MM.1S (cell line): ENCODE measurements around the gene NHSL2.

ENCODE experiments used
- DNase-seq: peaks from one replicate; pipeline ENCODE4 v3.0.0-alpha.2; 2015
- H2AFZ ChIP-seq: fragments of 300-600 bp; sonication (generic); 2 replicates; pipeline ENCODE4 v1.6.0; 2016; ENCODE audit warnings: antibody characterized with exemption, low read length
- H3F3A ChIP-seq: fragments of 300-600 bp; sonication (generic); 2 replicates; pipeline ENCODE4 v1.6.1; 2016; ENCODE audit warnings: mild to moderate bottlenecking, antibody characterized with exemption, low read length, moderate library complexity, mixed read lengths; ENCODE audit not compliant: insufficient read depth
- H3K27ac ChIP-seq: fragments of 300-600 bp; sonication (generic); 2 replicates; pipeline ENCODE4 v1.5.1; 2016; ENCODE audit warnings: mild to moderate bottlenecking, low read length
- H3K27me3 ChIP-seq: fragments of 300-600 bp; sonication (generic); replicated peaks from 2 replicates; pipeline ENCODE4 v1.6.0; 2016; ENCODE audit warnings: low read length; ENCODE audit not compliant: insufficient read depth
- H3K36me3 ChIP-seq: fragments of 300-600 bp; sonication (generic); replicated peaks from 2 replicates; pipeline ENCODE4 v1.6.1; 2016; ENCODE audit warnings: mild to moderate bottlenecking, low read length, mixed read lengths; ENCODE audit not compliant: insufficient read depth
- H3K4me1 ChIP-seq: fragments of 300-600 bp; sonication (generic); 2 replicates; pipeline ENCODE4 v1.6.1; 2016; ENCODE audit warnings: low read length, mixed read lengths
- H3K4me2 ChIP-seq: fragments of 300-600 bp; sonication (generic); 2 replicates; pipeline ENCODE4 v1.6.0; 2016; ENCODE audit warnings: low read depth, low read length
- H3K4me3 ChIP-seq: fragments of 300-600 bp; sonication (generic); 2 replicates; pipeline ENCODE4 v1.5.1; 2016; ENCODE audit warnings: low read length, mixed read lengths
- H3K79me2 ChIP-seq: fragments of 300-600 bp; sonication (generic); 2 replicates; pipeline ENCODE4 v1.6.1; 2016; ENCODE audit warnings: mixed run types, low read length, mixed read lengths
- H3K9ac ChIP-seq: fragments of 300-600 bp; sonication (generic); 2 replicates; pipeline ENCODE4 v1.6.1; 2016; ENCODE audit warnings: low read length, mixed read lengths
- H3K9me2 ChIP-seq: fragments of 300-600 bp; sonication (generic); replicated peaks from 2 replicates; pipeline ENCODE4 v1.6.1; 2016; ENCODE audit warnings: mild to moderate bottlenecking, low read length, mixed read lengths; ENCODE audit not compliant: insufficient read depth
- H3K9me3 ChIP-seq: fragments of 300-600 bp; sonication (generic); replicated peaks from 2 replicates; pipeline ENCODE4 v1.6.1; 2016; ENCODE audit warnings: mild to moderate bottlenecking, low read length, mixed read lengths; ENCODE audit not compliant: insufficient read depth
- H4K20me1 ChIP-seq: fragments of 300-600 bp; sonication (generic); 2 replicates; pipeline ENCODE4 v1.6.1; 2016; ENCODE audit warnings: mild to moderate bottlenecking, low read length, moderate library complexity, mixed read lengths; ENCODE audit not compliant: insufficient read depth
- EZH2 ChIP-seq: fragments of 300-600 bp; sonication (generic); optimal IDR thresholded peaks from 2 replicates; pipeline ENCODE3; 2017; ENCODE audit warnings: low read depth, mild to moderate bottlenecking, antibody characterized with exemption, low read length, mixed read lengths
- EZH2phosphoT487 ChIP-seq: fragments of 300-600 bp; sonication (generic); IDR thresholded peaks from 2 replicates; pipeline ENCODE4 v1.6.1; 2018; ENCODE audit warnings: antibody characterized with exemption, low read length
- TF ChIP-seq, protein P1 (sequence below): fragments of 300-600 bp; sonication (generic); IDR thresholded peaks from 2 replicates; pipeline ENCODE4 v1.5.1; 2016; ENCODE audit warnings: antibody characterized with exemption, low read length, mixed read lengths

NHSL2 gene

GRCh38 chrX:71938371-71938770, 27.7 kb downstream of the NHSL2 start:
- no peaks in the 10 kb centered on the region for H3K79me2 ChIP-seq
- no peak overlapping the region for H3K4me3 ChIP-seq
- no peaks in the 10 kb centered on the region for H3K4me1 ChIP-seq
- H3K27me3 ChIP-seq, result no peaks in the 10 kb centered on the region
- H3K4me2 ChIP-seq, result no peak overlapping the region
- TF ChIP-seq, protein P1, sequence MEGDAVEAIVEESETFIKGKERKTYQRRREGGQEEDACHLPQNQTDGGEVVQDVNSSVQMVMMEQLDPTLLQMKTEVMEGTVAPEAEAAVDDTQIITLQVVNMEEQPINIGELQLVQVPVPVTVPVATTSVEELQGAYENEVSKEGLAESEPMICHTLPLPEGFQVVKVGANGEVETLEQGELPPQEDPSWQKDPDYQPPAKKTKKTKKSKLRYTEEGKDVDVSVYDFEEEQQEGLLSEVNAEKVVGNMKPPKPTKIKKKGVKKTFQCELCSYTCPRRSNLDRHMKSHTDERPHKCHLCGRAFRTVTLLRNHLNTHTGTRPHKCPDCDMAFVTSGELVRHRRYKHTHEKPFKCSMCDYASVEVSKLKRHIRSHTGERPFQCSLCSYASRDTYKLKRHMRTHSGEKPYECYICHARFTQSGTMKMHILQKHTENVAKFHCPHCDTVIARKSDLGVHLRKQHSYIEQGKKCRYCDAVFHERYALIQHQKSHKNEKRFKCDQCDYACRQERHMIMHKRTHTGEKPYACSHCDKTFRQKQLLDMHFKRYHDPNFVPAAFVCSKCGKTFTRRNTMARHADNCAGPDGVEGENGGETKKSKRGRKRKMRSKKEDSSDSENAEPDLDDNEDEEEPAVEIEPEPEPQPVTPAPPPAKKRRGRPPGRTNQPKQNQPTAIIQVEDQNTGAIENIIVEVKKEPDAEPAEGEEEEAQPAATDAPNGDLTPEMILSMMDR, result no peak
- TF ChIP-seq EZH2phosphoT487, result no peak
- no peak for TF ChIP-seq EZH2
- no peaks in the 10 kb centered on the region for H3K9me3 ChIP-seq
- no peaks in the 10 kb centered on the region for H4K20me1 ChIP-seq
- H3K27ac ChIP-seq, result no peak overlapping the region
- H3K36me3 ChIP-seq, result no peaks in the 10 kb centered on the region
- no peak overlapping the region for H3K9ac ChIP-seq
- no peaks in the 10 kb centered on the region for H3K9me2 ChIP-seq
- H3F3A ChIP-seq, result no peaks in the 10 kb centered on the region
- DNase-seq, result no peak
- no peak overlapping the region for H2AFZ ChIP-seq

GRCh38 chrX:71941145-71941544, 30.5 kb downstream of the NHSL2 start:
- DNase-seq, result no peak
- Histone ChIP-seq H3K27ac (no peak overlapping the region), H3K4me1 (no peaks in the 10 kb centered on the region), H3K4me2 (no peak overlapping the region), H4K20me1 (no peaks in the 10 kb centered on the region), H3K27me3 (no peaks in the 10 kb centered on the region), H3K4me3 (no peak overlapping the region), H2AFZ (no peak overlapping the region), H3K9ac (no peak overlapping the region), H3K79me2 (no peaks in the 10 kb centered on the region), H3K36me3 (no peaks in the 10 kb centered on the region), H3F3A (no peaks in the 10 kb centered on the region), H3K9me2 (no peaks in the 10 kb centered on the region), H3K9me3 (no peaks in the 10 kb centered on the region)
- TF ChIP-seq EZH2phosphoT487 (no peak), EZH2 (no peak)
- TF ChIP-seq, protein P1, result no peak

GRCh38 chrX:71941776-71942175, 31.1 kb downstream of the NHSL2 start:
- Histone ChIP-seq H4K20me1 (no peaks in the 10 kb centered on the region), H3F3A (no peaks in the 10 kb centered on the region), H2AFZ (no peak overlapping the region), H3K4me2 (no peak overlapping the region), H3K4me3 (no peak overlapping the region), H3K27me3 (no peaks in the 10 kb centered on the region), H3K79me2 (no peaks in the 10 kb centered on the region), H3K36me3 (no peaks in the 10 kb centered on the region), H3K27ac (no peak overlapping the region), H3K9ac (no peak overlapping the region), H3K9me2 (no peaks in the 10 kb centered on the region), H3K4me1 (no peaks in the 10 kb centered on the region), H3K9me3 (no peaks in the 10 kb centered on the region)
- TF ChIP-seq, protein P1, result no peak
- TF ChIP-seq EZH2phosphoT487 (no peak), EZH2 (no peak)
- DNase-seq, result no peak
